ENCODE data around the gene NAA38.

DNA sequence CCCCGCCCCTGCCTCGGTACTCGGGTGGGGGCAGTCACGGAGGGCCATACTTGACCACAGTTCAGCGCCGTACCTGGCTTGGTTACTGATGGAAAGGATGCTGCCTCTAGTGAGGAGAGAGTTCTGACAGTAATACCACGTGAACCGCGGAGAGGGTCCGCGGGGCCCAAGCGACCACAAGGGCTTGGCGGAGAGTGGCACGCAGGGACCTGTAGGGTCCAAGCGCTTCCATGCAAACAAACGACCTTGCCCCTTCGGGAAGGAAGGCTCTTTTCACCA, 14.2 kb downstream of the NAA38 start:
- TF ChIP-seq EZH2 (IDR thresholded peaks at IDR 0.05; ENCODE audit: borderline replicate concordance, low read depth, low read length, severe bottlenecking) = no peak
- TF ChIP-seq, protein P1, sequence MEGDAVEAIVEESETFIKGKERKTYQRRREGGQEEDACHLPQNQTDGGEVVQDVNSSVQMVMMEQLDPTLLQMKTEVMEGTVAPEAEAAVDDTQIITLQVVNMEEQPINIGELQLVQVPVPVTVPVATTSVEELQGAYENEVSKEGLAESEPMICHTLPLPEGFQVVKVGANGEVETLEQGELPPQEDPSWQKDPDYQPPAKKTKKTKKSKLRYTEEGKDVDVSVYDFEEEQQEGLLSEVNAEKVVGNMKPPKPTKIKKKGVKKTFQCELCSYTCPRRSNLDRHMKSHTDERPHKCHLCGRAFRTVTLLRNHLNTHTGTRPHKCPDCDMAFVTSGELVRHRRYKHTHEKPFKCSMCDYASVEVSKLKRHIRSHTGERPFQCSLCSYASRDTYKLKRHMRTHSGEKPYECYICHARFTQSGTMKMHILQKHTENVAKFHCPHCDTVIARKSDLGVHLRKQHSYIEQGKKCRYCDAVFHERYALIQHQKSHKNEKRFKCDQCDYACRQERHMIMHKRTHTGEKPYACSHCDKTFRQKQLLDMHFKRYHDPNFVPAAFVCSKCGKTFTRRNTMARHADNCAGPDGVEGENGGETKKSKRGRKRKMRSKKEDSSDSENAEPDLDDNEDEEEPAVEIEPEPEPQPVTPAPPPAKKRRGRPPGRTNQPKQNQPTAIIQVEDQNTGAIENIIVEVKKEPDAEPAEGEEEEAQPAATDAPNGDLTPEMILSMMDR (IDR thresholded peaks at IDR 0.05; ENCODE audit: borderline replicate concordance, extremely low read depth, low read length, poor library complexity, severe bottlenecking) = no peak
